RWPE2 (cell line): ENCODE data around the gene SNRPF.

Experiments used
- ATAC-seq: fragments of 200-7000 bp; cut with Tn5 transposase; 3 replicates; pipeline ENCODE4 v1.9.1; 2021; ENCODE audit warnings: low read depth
- DNase-seq: peaks from one replicate; pipeline ENCODE4 v3.0.0-alpha.2; 2020; ENCODE audit warnings: low spot score
- H3K27ac ChIP-seq: fragments of 450-650 bp; 2 replicates; pipeline ENCODE4 v1.5.1; 2017; ENCODE audit warnings: mild to moderate bottlenecking; ENCODE audit not compliant: poor library complexity, severe bottlenecking
- H3K27me3 ChIP-seq: fragments of 250-450 bp; sonication (Bioruptor Pico); 2 replicates; pipeline ENCODE4 v1.5.1; 2021; ENCODE audit warnings: mild to moderate bottlenecking, moderate library complexity; ENCODE audit not compliant: insufficient read depth, poor library complexity, severe bottlenecking
- H3K36me3 ChIP-seq: fragments of 250-450 bp; sonication (Bioruptor Pico); 2 replicates; pipeline ENCODE4 v1.5.1; 2020; ENCODE audit warnings: low read depth, mild to moderate bottlenecking, moderate library complexity
- H3K4me1 ChIP-seq: fragments of 250-450 bp; sonication (Bioruptor Pico); 2 replicates; pipeline ENCODE4 v1.5.1; 2021; ENCODE audit warnings: mild to moderate bottlenecking, moderate library complexity; ENCODE audit not compliant: insufficient read depth, poor library complexity, severe bottlenecking
- H3K4me3 ChIP-seq: fragments of 250-450 bp; sonication (Bioruptor Pico); 2 replicates; pipeline ENCODE4 v1.5.1; 2021; ENCODE audit warnings: mild to moderate bottlenecking, moderate library complexity; ENCODE audit not compliant: severe bottlenecking
- H3K9me3 ChIP-seq: fragments of 250-450 bp; sonication (Bioruptor Pico); 2 replicates; pipeline ENCODE4 v1.5.1; 2021; ENCODE audit warnings: mild to moderate bottlenecking, moderate library complexity; ENCODE audit not compliant: severe bottlenecking
- CTCF ChIP-seq: fragments of 450-650 bp; IDR thresholded peaks from one replicate; pipeline ENCODE4 v1.5.1; 2017; ENCODE audit warnings: mild to moderate bottlenecking, moderate library complexity; ENCODE audit not compliant: poor library complexity, severe bottlenecking

SNRPF gene

GRCh38 chr12:95851606-95852005, 7.1 kb upstream of the SNRPF start:
- H3K36me3 ChIP-seq = no peaks in the 10 kb centered on the region
- no peaks in the 10 kb centered on the region for H3K9me3 ChIP-seq
- no peak overlapping the region for H3K27ac ChIP-seq
- no peak for TF ChIP-seq CTCF
- no peak for DNase-seq
- ATAC-seq = no peak
- no peak overlapping the region for H3K4me3 ChIP-seq
- no peaks in the 10 kb centered on the region for H3K27me3 ChIP-seq
- H3K4me1 ChIP-seq = no peaks in the 10 kb centered on the region

DNA sequence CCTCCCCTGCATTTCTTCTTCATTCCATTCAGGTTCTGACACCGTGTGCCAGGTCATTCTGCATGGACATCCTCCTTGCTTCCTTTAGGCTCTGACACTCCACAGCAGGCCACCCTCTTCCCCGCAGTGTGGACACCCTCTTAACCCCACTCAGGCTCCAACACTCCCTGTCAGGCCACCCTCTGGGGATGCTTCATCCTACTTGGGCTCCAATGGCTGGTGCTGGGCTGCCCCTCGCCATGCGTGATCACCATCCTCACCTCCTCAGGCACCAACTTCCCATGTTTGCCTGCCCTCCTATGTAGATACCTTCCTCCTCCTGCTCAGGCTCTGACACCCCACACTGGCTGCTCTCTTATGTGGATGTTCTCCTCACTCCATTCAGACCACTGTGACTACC, 6.6 kb upstream of the SNRPF start:
- Histone ChIP-seq H3K27ac (no peak overlapping the region), H3K9me3 (no peaks in the 10 kb centered on the region), H3K4me1 (no peaks in the 10 kb centered on the region), H3K36me3 (no peaks in the 10 kb centered on the region), H3K4me3 (no peak overlapping the region), H3K27me3 (no peaks in the 10 kb centered on the region)
- ATAC-seq (no peak), DNase-seq (no peak)
- TF ChIP-seq CTCF = no peak

DNA sequence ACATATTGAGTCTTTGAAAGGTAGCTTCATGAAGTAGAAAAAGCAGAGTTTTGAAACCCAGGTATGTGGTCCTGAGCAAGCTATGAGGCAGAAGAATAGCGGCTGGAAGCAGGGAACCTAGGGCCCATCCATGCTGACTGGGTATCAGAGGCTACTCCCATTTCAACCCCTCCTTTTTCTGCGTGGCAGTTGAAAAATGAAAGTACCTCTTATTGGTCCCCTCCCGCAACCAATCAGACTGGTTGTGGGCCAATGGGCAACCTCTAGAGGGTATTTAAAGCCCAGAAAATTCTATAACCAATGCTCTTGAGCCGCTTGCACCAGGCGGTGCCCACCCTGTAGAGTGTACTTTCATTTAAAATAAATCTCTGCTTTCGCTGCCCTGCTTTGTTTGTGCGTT, 1.6 kb upstream of the SNRPF start:
- Histone ChIP-seq H3K9me3 (no peaks in the 10 kb centered on the region), H3K4me1 (peaks cover 6% of the 10 kb centered on the region), H3K4me3 (no peak overlapping the region), H3K27ac (no peak overlapping the region), H3K27me3 (no peaks in the 10 kb centered on the region), H3K36me3 (peaks cover 14% of the 10 kb centered on the region)
- no peak for ATAC-seq
- DNase-seq = no peak
- no peak for TF ChIP-seq CTCF

- ATAC-seq (no peak), DNase-seq (no peak)
- H3K4me1 ChIP-seq = peaks cover 6% of the 10 kb centered on the region
- H3K9me3 ChIP-seq = no peaks in the 10 kb centered on the region
- H3K4me3 ChIP-seq = no peak overlapping the region
- no peak for TF ChIP-seq CTCF
- no peak overlapping the region for H3K27ac ChIP-seq
- H3K27me3 ChIP-seq = no peaks in the 10 kb centered on the region
- H3K36me3 ChIP-seq = peaks cover 20% of the 10 kb centered on the region
These were observed 953 bp upstream of the SNRPF start for GRCh38 chr12:95857799-95858198.

DNA sequence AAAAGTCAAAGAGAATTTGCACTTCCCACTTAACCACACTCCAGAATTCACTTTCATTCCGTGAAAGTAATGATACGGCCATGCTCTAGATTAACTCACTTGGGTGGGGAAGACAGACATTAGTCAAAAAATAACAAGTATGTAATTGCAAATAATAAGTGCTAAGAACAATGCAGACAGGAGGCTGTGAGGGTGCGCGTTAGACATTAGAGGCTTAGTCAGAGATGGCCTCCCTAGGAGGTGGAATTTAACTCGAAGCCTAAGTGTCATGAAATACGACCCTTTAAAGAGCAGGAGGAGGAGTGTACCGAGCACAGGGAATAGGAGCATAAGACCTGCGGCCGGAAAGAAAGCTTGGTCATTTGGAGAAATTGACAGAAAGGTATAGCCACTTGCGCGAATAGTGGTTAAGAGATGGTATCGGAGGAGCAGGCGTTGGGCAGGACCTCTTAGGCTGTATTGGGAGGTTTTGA, 628 bp downstream of the SNRPF start:
- TF ChIP-seq CTCF = no peak
- peak overlapping the region; percentile 50 for H3K27ac ChIP-seq
- no peaks in the 10 kb centered on the region for H3K9me3 ChIP-seq
- H3K4me1 ChIP-seq = peaks cover 6% of the 10 kb centered on the region
- no peak for DNase-seq
- no peaks in the 10 kb centered on the region for H3K27me3 ChIP-seq
- peak; percentile 46 for ATAC-seq
- H3K36me3 ChIP-seq = peaks cover 36% of the 10 kb centered on the region
- H3K4me3 ChIP-seq = peak overlapping the region; percentile 78
